Heart left ventricle (tissue), 16 donors: ENCODE measurements around the gene C11orf16. TPM values are rescaled to one million over a fixed set of nuclear protein-coding genes. Genes with fewer than 3 reads are reported as not detected.

Experiments
- ATAC-seq, 4 donors: fragments of 200-7000 bp; cut with Tn5 transposase; one replicate each; pipeline ENCODE4 v1.9.1; 2020 to 2022; ENCODE audit warnings: moderate library complexity in 4 of 4, mild to moderate bottlenecking in 3 of 4, moderate number of reproducible peaks in 1 of 4
- DNase-seq, 5 donors: peaks; one replicate each; pipeline ENCODE4 v3.0.0-alpha.2; 2020
- H3K27ac ChIP-seq, 12 donors: fragments of 200-600 bp; sonication (generic) in 4 of 12; one replicate each; pipeline versions ENCODE4 v1.5.0 to v1.8.0; 2016 to 2022; ENCODE audit warnings: mild to moderate bottlenecking in 2 of 12
- H3K27me3 ChIP-seq, 9 donors: fragments of 200-600 bp; sonication (generic) in 2 of 9; one replicate each; pipeline versions ENCODE4 v1.5.1 to v1.8.0; 2016 to 2022; ENCODE audit warnings: mild to moderate bottlenecking in 3 of 9
- H3K36me3 ChIP-seq, 9 donors: fragments of 200-600 bp; sonication (generic) in 2 of 9; one replicate each; pipeline versions ENCODE4 v1.5.0 to v1.8.0; 2018 to 2022; ENCODE audit warnings: mild to moderate bottlenecking in 2 of 9
- H3K4me1 ChIP-seq, 12 donors: fragments of 200-600 bp; sonication (generic) in 4 of 12; one replicate each; pipeline versions ENCODE4 v1.5.0 to v1.8.0; 2016 to 2022; ENCODE audit warnings: mild to moderate bottlenecking in 3 of 12
- H3K4me3 ChIP-seq, 12 donors: fragments of 200-600 bp; sonication (generic) in 4 of 12; one replicate each; pipeline versions ENCODE4 v1.5.0 to v1.8.0; 2017 to 2022; ENCODE audit warnings: mild to moderate bottlenecking in 9 of 12, moderate library complexity in 4 of 12
- H3K9me3 ChIP-seq, 12 donors: fragments of 200-600 bp; sonication (generic) in 4 of 12; one replicate each; pipeline versions ENCODE4 v1.5.0 to v1.8.0; 2016 to 2022; ENCODE audit warnings: mild to moderate bottlenecking in 1 of 12
- POLR2A ChIP-seq, 2 donors: fragments of 450-650 bp; IDR thresholded peaks; one replicate each; pipeline ENCODE4 v1.6.1; 2017; ENCODE audit warnings: antibody characterized with exemption in 2 of 2, mild to moderate bottlenecking in 2 of 2, moderate library complexity in 2 of 2
- WGBS, 4 donors: extraction: QIAGEN DNeasy Blood & Tissue Kit in 2 of 4; methylation state at CpG; one replicate each; pipeline versions ENCODE4 v1.1.5 to v1.1.7; 2013 to 2018; 5-methylcytosine and 5-hydroxymethylcytosine counted together
- intact Hi-C, 10 donors: fragments of 100-400 bp; cut with DNase I; formaldehyde crosslinking; loops; one replicate each; pipeline versions ENCODE4 v1.11.1 to v1.14.2; 2022
- polyA plus RNA-seq, 2 donors: library from polyadenylated mRNA; stranded (reverse); fragments of 200-250 nt; gene quantifications; one replicate each; pipeline ENCODE4 v1.2.3, GENCODE V29; 2013
- total RNA-seq, 9 donors: library from RNA; depleted of rRNA in 2 of 9; stranded (reverse); fragments of >200 nt in 2 of 9; fragmentation: NEBNext Ultra II Directional in 3 of 9; extraction: Animal tissue kit (Norgen Biotek cat#: 25700) in 3 of 9; gene quantifications; one replicate each; pipeline versions ENCODE4 v1.1.0 to v1.2.4, GENCODE V29; 2016 to 2023
- TF ChIP-seq, protein P1 (sequence below), 12 donors: fragments of 200-600 bp; sonication (generic) in 4 of 12; IDR thresholded peaks; one replicate each; pipeline versions ENCODE4 v1.5.0 to v1.8.0; 2018 to 2022; ENCODE audit warnings: antibody characterized with exemption in 12 of 12, mild to moderate bottlenecking in 5 of 12
- donor health status: ischemic (EF 13 %, LVEDD 7.1; RV severe dilation, severe dysfunction).
- donor health status: healthy with polysubstance abuse.
- donor health status: DM: no; HTN: yes; CAD: no.
- donor health status: DM: no; HTN: no; CAD: no.
- donor health status: ischemic (EF 25% LVEDD 6.9; RV normal size, moderate dysfunction).
- donor health status: ischemic (EF 25% LVEDD 5.7; RV mildly dilated, moderate dysfunction).
- donor health status: healthy.
- donor health status: DM: yes; HTN: yes; CAD: no.
- donor health status: ischemic (EF 35%, LVEDD 5.7; RV mildly dilated, moderate dysfunction).
- donor health status: nonischemic (EF 11% LVEDD 7.7; RV severe dilation, severe dysfunction).
- donor health status: DM: yes; HTN: yes; CAD: no.
- donor health status: PGD.
- donor health status: ischemic (EF 29% LVEDD 5.4; RV normal size, mild dysfunction).
- donor health status: nonischemic (EF 23%, LVEDD 6.1; RV moderate dilation, normal function).

C11orf16 gene
- total and polyA plus RNA-seq, 11 donors = not detected

DNA sequence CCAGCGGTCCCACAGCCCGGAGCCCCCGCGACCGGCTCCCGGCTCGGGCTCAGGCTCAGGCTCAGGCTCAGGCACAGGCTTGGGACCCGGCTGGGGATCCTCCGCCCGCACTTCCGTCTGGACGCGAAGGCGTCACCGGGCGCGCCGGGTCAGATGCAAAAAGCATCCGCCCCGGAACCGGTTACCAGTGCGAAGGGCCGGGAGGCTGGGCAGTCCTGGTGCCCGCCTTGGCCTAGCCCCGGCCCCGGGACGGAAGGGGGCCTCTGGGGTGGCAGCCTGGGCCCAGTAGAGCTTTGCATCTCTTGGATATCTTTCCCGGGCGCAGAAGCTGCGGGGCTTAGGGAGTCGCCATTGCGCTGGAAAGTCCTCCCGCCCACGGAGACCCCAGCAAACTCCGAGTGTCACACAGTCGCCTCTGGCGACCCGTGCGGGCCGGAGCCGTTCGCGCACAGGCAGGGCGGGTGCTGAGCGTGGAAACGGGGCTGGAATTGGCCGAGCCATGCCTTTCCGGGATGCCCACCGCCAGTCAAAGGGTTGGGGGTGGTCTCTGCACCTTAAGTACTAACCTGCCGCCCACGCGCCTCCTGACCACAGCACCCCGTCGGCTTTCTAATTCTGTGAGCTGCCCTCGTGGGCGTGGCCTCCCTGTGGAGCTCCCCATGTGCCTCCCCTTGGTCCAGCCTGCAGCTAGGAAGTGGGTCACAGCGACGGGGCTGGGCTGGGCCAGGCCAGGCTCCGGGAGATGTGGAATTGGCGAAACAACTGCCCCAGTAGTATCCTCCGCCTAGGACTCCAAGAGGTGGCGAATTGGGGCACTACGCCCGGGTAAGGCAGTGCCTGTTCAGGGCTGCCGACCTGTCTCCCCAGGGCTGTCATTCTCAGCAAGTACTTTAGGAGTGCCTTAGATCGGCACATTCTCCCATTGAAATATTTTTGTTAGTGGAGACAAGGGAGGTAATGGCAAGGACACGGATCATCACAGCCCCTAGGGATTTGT is 31.9 kb upstream of the C11orf16 start, which contains the start of gene TMEM9B:
Gene TMEM9B (minus strand): TSS at position 119 of the 997 bp plus-strand sequence. CDS start 129 bp downstream, outside the sequence.
- H3K4me1 ChIP-seq = peaks cover 0 to 37% (median 25%) of the 10 kb centered on the region in 12 donors
- 0 to 1% (median 1%) methylated on average over 45 to 67 of the region's 67 CpGs for WGBS, 4 donors

DNA sequence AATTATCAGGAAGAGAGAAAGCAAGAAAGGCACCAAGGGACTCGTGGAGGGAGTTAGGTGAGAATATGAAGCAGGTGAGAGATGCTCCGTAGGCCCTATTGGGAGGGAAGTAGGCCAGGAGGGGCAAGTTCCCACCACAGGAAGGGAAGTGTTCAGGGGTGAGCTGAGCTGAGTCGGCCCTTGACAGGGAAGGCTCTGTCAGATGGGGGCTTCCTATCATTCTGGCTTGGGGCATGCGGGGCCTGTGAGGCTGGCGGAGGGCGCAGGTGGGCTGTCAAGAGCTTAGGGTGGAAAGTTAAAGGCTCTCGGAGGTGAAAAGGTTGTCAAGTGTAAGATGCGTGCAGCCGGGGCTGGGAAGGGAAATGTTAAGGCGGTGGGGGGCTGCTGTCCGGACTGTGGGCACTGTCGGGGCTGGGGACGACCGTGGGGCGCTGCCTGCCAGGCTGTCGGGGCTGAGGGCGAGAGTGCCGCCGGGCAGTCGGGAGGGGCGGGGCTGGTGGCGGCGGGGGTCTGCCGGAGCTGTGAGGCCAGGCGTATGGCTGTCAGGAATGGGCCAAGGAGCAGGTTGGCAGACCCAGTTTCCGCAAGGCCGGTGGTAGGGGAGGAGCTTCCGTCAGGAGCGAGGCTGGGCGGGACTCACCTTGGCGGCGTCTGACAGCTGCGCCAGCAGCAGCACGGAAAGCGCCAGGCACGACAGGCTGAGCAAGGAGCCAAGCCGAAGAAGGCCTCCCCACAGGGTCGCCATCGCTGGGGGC is 31.0 kb upstream of the C11orf16 start:
- H3K4me1 ChIP-seq = peaks cover 0 to 43% (median 30%) of the 10 kb centered on the region in 12 donors
- H3K4me3 ChIP-seq = peak overlapping the region; percentile 61 to 97 (median 80)
- peak; percentile 16 to 82 (median 70) for ATAC-seq
- intact Hi-C loops = loop anchor here in 9 of 10 donors (2.0 to 10.0 kb wide), 8 partner anchors 46 to 281 kb away; partner anchors contain the start of genes AKIP1 (in 6 of the 9), RPL27A (in 5 of the 9) and TRIM66 (in 5 of the 9)
- peaks cover 0 to 14% (median 0%) of the 10 kb centered on the region in 9 donors for H3K36me3 ChIP-seq
- TF ChIP-seq POLR2A (IDR thresholded peaks at IDR 0.05) = no peak
- TF ChIP-seq, protein P1, sequence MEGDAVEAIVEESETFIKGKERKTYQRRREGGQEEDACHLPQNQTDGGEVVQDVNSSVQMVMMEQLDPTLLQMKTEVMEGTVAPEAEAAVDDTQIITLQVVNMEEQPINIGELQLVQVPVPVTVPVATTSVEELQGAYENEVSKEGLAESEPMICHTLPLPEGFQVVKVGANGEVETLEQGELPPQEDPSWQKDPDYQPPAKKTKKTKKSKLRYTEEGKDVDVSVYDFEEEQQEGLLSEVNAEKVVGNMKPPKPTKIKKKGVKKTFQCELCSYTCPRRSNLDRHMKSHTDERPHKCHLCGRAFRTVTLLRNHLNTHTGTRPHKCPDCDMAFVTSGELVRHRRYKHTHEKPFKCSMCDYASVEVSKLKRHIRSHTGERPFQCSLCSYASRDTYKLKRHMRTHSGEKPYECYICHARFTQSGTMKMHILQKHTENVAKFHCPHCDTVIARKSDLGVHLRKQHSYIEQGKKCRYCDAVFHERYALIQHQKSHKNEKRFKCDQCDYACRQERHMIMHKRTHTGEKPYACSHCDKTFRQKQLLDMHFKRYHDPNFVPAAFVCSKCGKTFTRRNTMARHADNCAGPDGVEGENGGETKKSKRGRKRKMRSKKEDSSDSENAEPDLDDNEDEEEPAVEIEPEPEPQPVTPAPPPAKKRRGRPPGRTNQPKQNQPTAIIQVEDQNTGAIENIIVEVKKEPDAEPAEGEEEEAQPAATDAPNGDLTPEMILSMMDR (IDR thresholded peaks at IDR 0.05) = no peak
- peak; percentile 78 to 88 (median 82) for DNase-seq
- H3K27ac ChIP-seq = peak overlapping the region; percentile 88 to 99 (median 95)
- H3K27me3 ChIP-seq = no peaks in the 10 kb centered on the region
- WGBS, 4 donors = 2 to 4% (median 3%) methylated on average over 21 to 39 of the region's 39 CpGs
- no peaks in the 10 kb centered on the region for H3K9me3 ChIP-seq

More for the DNA sequence above, 31.9 kb upstream of the C11orf16 start, which contains the start of gene TMEM9B:
- intact Hi-C loops = loop anchor here in 9 of 10 donors (2.0 to 10.0 kb wide), 9 partner anchors 47 to 498 kb away; partner anchors contain the start of genes AKIP1 (in 6 of the 9), RPL27A (in 5 of the 9), TRIM66 (in 5 of the 9) and ZNF143 (in 1 of the 9)
- TF ChIP-seq, protein P1 (IDR thresholded peaks at IDR 0.05) = no peak
- TF ChIP-seq POLR2A (IDR thresholded peaks at IDR 0.05) = peak in 1 of 2 donors; percentile 86
- Histone ChIP-seq H3K9me3 (no peaks in the 10 kb centered on the region), H3K4me3 (peak within 1 kb of the TSS; percentile 61 to 97 (median 80)), H3K27ac (peak within 1 kb of the TSS; percentile 88 to 99 (median 95)), H3K36me3 (peaks cover 0 to 14% (median 1%) of the 10 kb centered on the region in 9 donors), H3K27me3 (no peaks in the 10 kb centered on the region)
- DNase-seq (peak; percentile 92 to 96 (median 95)), ATAC-seq (peak; percentile 90 to 97 (median 96))

DNA sequence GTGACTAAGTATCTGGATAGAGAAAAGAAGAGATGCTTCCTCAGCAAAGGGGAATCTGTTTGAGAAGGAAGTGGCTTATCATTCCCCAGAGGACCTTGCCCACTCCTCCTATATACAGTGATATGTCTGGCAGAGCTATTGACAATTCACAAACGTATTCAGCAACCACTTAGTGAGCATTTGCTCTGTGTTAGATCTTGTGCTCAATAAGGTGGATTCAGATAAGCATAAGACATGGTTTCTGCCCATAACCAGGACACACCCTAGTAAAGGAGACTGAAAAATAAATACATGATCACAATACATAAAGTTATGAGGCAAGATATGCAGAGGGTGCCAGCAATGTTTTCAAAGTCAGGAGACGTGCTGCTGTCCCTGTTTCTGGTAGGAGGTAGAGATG is 30.1 kb upstream of the C11orf16 start:
- intact Hi-C loops = loop anchor here in 9 of 10 donors (2.0 to 10.0 kb wide), 7 partner anchors 46 to 281 kb away; partner anchors contain the start of genes AKIP1 (in 6 of the 9), RPL27A (in 5 of the 9) and TRIM66 (in 5 of the 9)
- H3K27ac ChIP-seq = peak overlapping the region in 5 of 12 donors; percentile 12 to 99 (median 91)
- H3K9me3 ChIP-seq = no peaks in the 10 kb centered on the region
- H3K27me3 ChIP-seq = no peaks in the 10 kb centered on the region
- WGBS, 4 donors = 14 to 25% (median 17%) methylated on average over 2 of the region's 2 CpGs
- TF ChIP-seq, protein P1 (IDR thresholded peaks at IDR 0.05) = no peak
- TF ChIP-seq POLR2A (IDR thresholded peaks at IDR 0.05) = no peak
- peaks cover 0 to 16% (median 0%) of the 10 kb centered on the region in 9 donors for H3K36me3 ChIP-seq
- H3K4me3 ChIP-seq = peak overlapping the region in 8 of 12 donors; percentile 64 to 97 (median 82)
- no peak for DNase-seq
- peaks cover 0 to 43% (median 30%) of the 10 kb centered on the region in 12 donors for H3K4me1 ChIP-seq
- no peak for ATAC-seq
